Neutrophil (primary cell): ENCODE results near the gene GPBP1.

Experiments used
- H3K27ac ChIP-seq: fragments of 200-600 bp; sonication (generic); 2 replicates; pipeline ENCODE4 v1.5.1; 2016; ENCODE audit warnings: mild to moderate bottlenecking, moderate library complexity
- H3K27me3 ChIP-seq: fragments of 200-600 bp; sonication (generic); 2 replicates; pipeline ENCODE4 v1.6.0; 2016; ENCODE audit warnings: mild to moderate bottlenecking
- H3K36me3 ChIP-seq: fragments of 200-600 bp; sonication (generic); 2 replicates; pipeline ENCODE4 v1.5.1; 2017
- H3K4me1 ChIP-seq, 2 experiments: fragments of 200-600 bp in 1 of 2; sonication (generic) in 1 of 2; 1 replicate in 1 of 2; 2 replicates in 1 of 2; pipeline versions ENCODE4 v1.5.1 to v1.6.1; 2013 to 2016; ENCODE audit warnings: low read depth in 1 of 2, low read length in 1 of 2, mild to moderate bottlenecking in 1 of 2, moderate library complexity in 1 of 2; ENCODE audit not compliant: control insufficient read depth in 1 of 2, insufficient read depth in 1 of 2
- H3K4me3 ChIP-seq, 2 experiments: fragments of 200-600 bp in 1 of 2; sonication (generic) in 1 of 2; 1 replicate in 1 of 2; 2 replicates in 1 of 2; pipeline ENCODE4 v1.5.1; 2013 to 2016; ENCODE audit warnings: low read depth in 1 of 2, low read length in 1 of 2, mild to moderate bottlenecking in 1 of 2, moderate library complexity in 1 of 2
- H3K9me3 ChIP-seq: fragments of 200-600 bp; sonication (generic); 2 replicates; pipeline ENCODE4 v1.5.1; 2016
- CTCF ChIP-seq: fragments of 200-600 bp; sonication (generic); IDR thresholded peaks from 2 replicates; pipeline ENCODE4 v1.5.1; 2016; ENCODE audit warnings: antibody characterized with exemption

GPBP1 gene

GRCh38 chr5:57194653-57195052, 20.8 kb downstream of the GPBP1 start:
- Histone ChIP-seq H3K9me3 (no peaks in the 10 kb centered on the region), H3K27me3 (no peaks in the 10 kb centered on the region), H3K36me3 (peaks cover 16% of the 10 kb centered on the region), H3K27ac (no peak overlapping the region), H3K4me3 (no peak overlapping the region), H3K4me1 (peaks cover 9 to 13% of the 10 kb centered on the region in 2 experiments)
- TF ChIP-seq CTCF: no peak

GRCh38 chr5:57195060-57195459, 21.2 kb downstream of the GPBP1 start:
- TF ChIP-seq CTCF: no peak
- Histone ChIP-seq H3K4me1 (peaks cover 12 to 15% of the 10 kb centered on the region in 2 experiments), H3K27ac (no peak overlapping the region), H3K9me3 (no peaks in the 10 kb centered on the region), H3K27me3 (no peaks in the 10 kb centered on the region), H3K36me3 (peaks cover 16% of the 10 kb centered on the region), H3K4me3 (no peak overlapping the region)

- Histone ChIP-seq H3K9me3 (no peaks in the 10 kb centered on the region), H3K4me1 (peaks cover 36 to 45% of the 10 kb centered on the region in 2 experiments), H3K36me3 (peaks cover 9% of the 10 kb centered on the region), H3K27ac (peak overlapping the region; percentile 68), H3K4me3 (peak overlapping the region; percentile 40 to 47), H3K27me3 (no peaks in the 10 kb centered on the region)
- TF ChIP-seq CTCF: no peak
Measured at GRCh38 chr5:57199866-57200265, 26.0 kb downstream of the GPBP1 start.

- TF ChIP-seq CTCF: no peak
- H3K27me3 ChIP-seq: no peaks in the 10 kb centered on the region
- peak overlapping the region; percentile 68 for H3K27ac ChIP-seq
- no peaks in the 10 kb centered on the region for H3K36me3 ChIP-seq
- H3K9me3 ChIP-seq: no peaks in the 10 kb centered on the region
- no peak overlapping the region for H3K4me3 ChIP-seq
- H3K4me1 ChIP-seq: peaks cover 61 to 65% of the 10 kb centered on the region in 2 experiments
Measured at GRCh38 chr5:57202811-57203210, 29.0 kb downstream of the GPBP1 start.

- Histone ChIP-seq H3K9me3 (no peaks in the 10 kb centered on the region), H3K36me3 (peaks cover 6% of the 10 kb centered on the region), H3K4me1 (peaks cover 39 to 58% of the 10 kb centered on the region in 2 experiments), H3K4me3 (no peak overlapping the region), H3K27me3 (no peaks in the 10 kb centered on the region), H3K27ac (peak overlapping the region; percentile 61)
- no peak for TF ChIP-seq CTCF
Measured at GRCh38 chr5:57207007-57207653, 33.3 kb downstream of the GPBP1 start.
